ENCODE results near the gene MAPT.

GRCh38 chr17:45953561-45953960 is 59.2 kb downstream of the MAPT start:
- no peak for TF ChIP-seq CTCF (IDR thresholded peaks at IDR 0.05; ENCODE audit: low read depth, low read length)
- no peak for TF ChIP-seq MYC (IDR thresholded peaks at IDR 0.05; ENCODE audit: low read depth, low read length)
- TF ChIP-seq MAX (IDR thresholded peaks at IDR 0.05; ENCODE audit: low read depth, low read length), result no peak
- TF ChIP-seq POLR2A (IDR thresholded peaks at IDR 0.05; ENCODE audit: extremely low read depth, insufficient read length), result no peak

Data from NB4 (cell line).